AG04450 (cell line): Measurements from ENCODE around the gene SKA2. TPM values are rescaled to one million over a fixed set of nuclear protein-coding genes. Genes with fewer than 3 reads are reported as not detected.
"Not testable (repeated sequence)": the region's sequence is repeated elsewhere in the genome, so short reads cannot be mapped to it uniquely, and the experiment has no call there.

Source experiments
- CTCF ChIA-PET: fragments of 300-600, 350-600 bp; formaldehyde crosslinking; extraction: SDS; loops from one replicate; lab custom pipeline; 2022; ENCODE audit warnings: antibody characterized with exemption, inconsistent platforms; lab: Charles Lee
- POLR2A ChIA-PET: fragments of 350-600 bp; formaldehyde crosslinking; extraction: SDS; loops from one replicate; lab custom pipeline; 2021; ENCODE audit warnings: antibody characterized with exemption, inconsistent platforms; lab: Yijun Ruan, JAX
- DNase-seq: peaks from one replicate; pipeline ENCODE4 v3.0.0-alpha.2; 2011; ENCODE audit warnings: low read depth, low spot score
- H3K27ac ChIP-seq: one replicate; pipeline ENCODE4 v1.5.1; 2012; ENCODE audit warnings: low read depth, low read length, control low read depth
- H3K27me3 ChIP-seq: one replicate; pipeline ENCODE4 v1.6.0; 2012; ENCODE audit warnings: low read length; ENCODE audit not compliant: control insufficient read depth, insufficient read depth
- H3K4me3 ChIP-seq: 2 replicates; pipeline ENCODE4 v1.5.1; 2011; ENCODE audit warnings: mild to moderate bottlenecking, low read depth, low read length, control low read depth
- H3K9me3 ChIP-seq: 2 replicates; pipeline ENCODE4 v1.5.1; 2012; ENCODE audit warnings: low read length; ENCODE audit not compliant: control insufficient read depth, insufficient read depth
- polyA plus RNA-seq: library from polyadenylated mRNA; depleted of rRNA; stranded (reverse); fragments of >200 nt; gene quantifications from 2 replicates; pipeline ENCODE4 v1.2.3, GENCODE V29; 2011
- TF ChIP-seq, protein P1 (sequence below): IDR thresholded peaks from 2 replicates; pipeline ENCODE4 v1.5.1; 2011; ENCODE audit warnings: low read depth, low read length, control low read depth, inconsistent platforms

SKA2 gene
- polyA plus RNA-seq, 1 experiment = 45.4 TPM

DNA sequence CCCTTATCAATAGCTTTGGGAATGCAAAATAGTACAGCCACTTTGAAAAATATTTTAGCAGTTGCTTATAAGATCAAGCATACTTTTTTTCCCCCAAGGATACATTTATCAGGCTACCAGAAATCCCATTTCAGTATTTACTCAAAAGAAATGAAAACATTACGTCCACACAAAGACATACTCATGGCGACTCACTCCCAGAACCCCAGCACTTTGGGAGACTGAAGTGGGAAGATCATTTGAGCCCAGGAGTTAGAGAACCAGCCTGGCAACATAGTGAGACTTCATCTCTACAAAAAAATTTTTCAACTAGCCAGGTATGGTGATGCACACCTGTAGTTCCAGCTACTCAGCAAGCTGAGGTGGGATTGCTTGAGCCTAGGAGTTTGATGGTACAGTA lies 5.9 kb downstream of the SKA2 start:
- ChIA-PET POLR2A (no interaction called here), CTCF (no interaction called here)
- Histone ChIP-seq H3K27ac (no peak overlapping the region), H3K27me3 (no peaks in the 10 kb centered on the region), H3K9me3 (no peaks in the 10 kb centered on the region), H3K4me3 (no peak overlapping the region)
- no peak for DNase-seq
- TF ChIP-seq, protein P1, sequence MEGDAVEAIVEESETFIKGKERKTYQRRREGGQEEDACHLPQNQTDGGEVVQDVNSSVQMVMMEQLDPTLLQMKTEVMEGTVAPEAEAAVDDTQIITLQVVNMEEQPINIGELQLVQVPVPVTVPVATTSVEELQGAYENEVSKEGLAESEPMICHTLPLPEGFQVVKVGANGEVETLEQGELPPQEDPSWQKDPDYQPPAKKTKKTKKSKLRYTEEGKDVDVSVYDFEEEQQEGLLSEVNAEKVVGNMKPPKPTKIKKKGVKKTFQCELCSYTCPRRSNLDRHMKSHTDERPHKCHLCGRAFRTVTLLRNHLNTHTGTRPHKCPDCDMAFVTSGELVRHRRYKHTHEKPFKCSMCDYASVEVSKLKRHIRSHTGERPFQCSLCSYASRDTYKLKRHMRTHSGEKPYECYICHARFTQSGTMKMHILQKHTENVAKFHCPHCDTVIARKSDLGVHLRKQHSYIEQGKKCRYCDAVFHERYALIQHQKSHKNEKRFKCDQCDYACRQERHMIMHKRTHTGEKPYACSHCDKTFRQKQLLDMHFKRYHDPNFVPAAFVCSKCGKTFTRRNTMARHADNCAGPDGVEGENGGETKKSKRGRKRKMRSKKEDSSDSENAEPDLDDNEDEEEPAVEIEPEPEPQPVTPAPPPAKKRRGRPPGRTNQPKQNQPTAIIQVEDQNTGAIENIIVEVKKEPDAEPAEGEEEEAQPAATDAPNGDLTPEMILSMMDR = no peak

- ChIA-PET CTCF (interaction anchor here (0.6 kb wide), 1 partner anchor 65 kb away, joined by 3 read pairs; no protein-coding TSS in a partner anchor), POLR2A (no interaction called here)
- Histone ChIP-seq H3K27ac (no peak overlapping the region), H3K27me3 (no peaks in the 10 kb centered on the region), H3K9me3 (no peaks in the 10 kb centered on the region), H3K4me3 (no peak overlapping the region)
- DNase-seq = no peak
- TF ChIP-seq, protein P1 = no peak
Observed at GRCh38 chr17:59145571-59146096, 9.4 kb downstream of the SKA2 start.

GRCh38 chr17:59141860-59142259 lies 13.1 kb downstream of the SKA2 start:
- ChIA-PET CTCF (no interaction called here), POLR2A (no interaction called here)
- Histone ChIP-seq H3K27me3 (no peaks in the 10 kb centered on the region), H3K27ac (no peak overlapping the region), H3K4me3 (no peak overlapping the region), H3K9me3 (no peaks in the 10 kb centered on the region)
- no peak for DNase-seq
- TF ChIP-seq, protein P1 = no peak

- no peak overlapping the region for H3K4me3 ChIP-seq
- TF ChIP-seq, protein P1 = no peak
- H3K9me3 ChIP-seq = no peaks in the 10 kb centered on the region
- no peak for DNase-seq
- POLR2A ChIA-PET = no interaction called here
- CTCF ChIA-PET = interaction anchor here (0.6 kb wide), 1 partner anchor 8 kb away, joined by 4 read pairs; no protein-coding TSS in a partner anchor
- no peaks in the 10 kb centered on the region for H3K27me3 ChIP-seq
- no peak overlapping the region for H3K27ac ChIP-seq
Observed at GRCh38 chr17:59139939-59140338, 15.0 kb downstream of the SKA2 start.

DNA sequence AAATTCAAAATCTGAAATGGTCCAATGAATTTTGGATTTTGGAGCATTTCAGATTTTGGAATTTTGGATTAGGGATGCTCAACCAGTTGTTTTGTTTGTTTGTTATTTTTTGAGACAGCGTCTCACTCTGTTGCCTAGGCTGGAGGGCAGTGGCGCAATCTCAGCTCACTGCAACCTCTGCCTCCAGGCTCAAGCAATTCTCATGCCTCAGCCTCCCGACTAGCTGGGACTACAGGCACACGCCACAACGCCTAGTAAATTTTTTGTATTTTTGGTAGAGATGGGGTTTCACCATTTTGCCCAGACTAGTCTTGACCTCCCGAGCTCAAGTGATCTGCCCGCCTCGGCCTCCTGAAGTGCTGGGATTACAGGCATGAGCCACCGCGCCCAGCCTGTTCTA lies 16.6 kb downstream of the SKA2 start:
- DNase-seq, POLR2A ChIA-PET, H3K9me3 ChIP-seq, H3K27ac ChIP-seq, H3K27me3 ChIP-seq, CTCF ChIA-PET, H3K4me3 ChIP-seq: not testable (repeated sequence)
